ENCODE data around the gene ITPRID2.

Gene ITPRID2

DNA sequence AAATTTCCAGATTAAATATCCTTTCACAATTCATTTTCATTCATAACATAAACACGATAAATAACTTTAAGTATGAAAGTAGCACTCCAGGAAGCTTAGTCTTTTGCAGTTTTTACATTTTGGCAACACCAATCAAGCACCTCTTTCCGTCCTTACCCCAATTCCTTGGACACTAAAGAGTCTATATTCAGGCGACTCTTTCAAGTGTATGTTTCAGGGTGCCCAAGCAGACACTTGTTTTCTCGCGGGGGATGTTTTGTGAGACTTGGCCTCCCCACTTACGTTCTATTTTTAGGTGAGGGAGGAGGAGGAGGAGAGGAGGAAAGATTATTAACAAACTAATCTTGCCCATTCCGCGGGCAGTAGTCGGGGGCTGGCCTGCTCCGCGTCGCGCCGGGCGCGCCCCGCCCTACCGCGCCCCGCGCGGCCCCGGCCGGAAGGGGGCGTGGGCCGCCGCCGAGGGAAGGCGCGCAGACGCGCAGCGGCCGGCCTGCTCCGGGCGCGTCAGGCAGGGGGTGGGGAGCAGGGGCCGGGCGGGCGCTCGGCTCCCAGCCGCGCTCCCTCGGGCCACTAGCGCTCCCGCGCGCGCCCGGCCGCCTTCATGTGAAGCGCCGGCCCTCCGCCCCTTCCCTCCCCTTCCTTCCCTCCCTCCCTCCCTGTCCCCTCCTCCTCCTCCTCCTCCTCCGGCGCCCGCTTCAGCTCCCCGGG lies at the start of gene ITPRID2:
Gene ITPRID2 (plus strand): TSS at position 473 of the 708 bp plus-strand sequence. CDS start 337 bp downstream, outside the sequence.
- Mint-ChIP-seq H3K4me3 (peak within 1 kb of the TSS; percentile 97), H3K4me1 (ENCODE audit: low read depth) (peaks cover 29% of the 10 kb centered on the region), H3K9me3 (no peaks in the 10 kb centered on the region), H3K36me3 (ENCODE audit: low read depth) (peaks cover 22% of the 10 kb centered on the region), H3K27me3 (ENCODE audit: low read depth) (peaks cover 36% of the 10 kb centered on the region), H3K27ac (peak within 1 kb of the TSS; percentile 93)
- peak; percentile 79 for DNase-seq (ENCODE audit: low spot score)

DNA sequence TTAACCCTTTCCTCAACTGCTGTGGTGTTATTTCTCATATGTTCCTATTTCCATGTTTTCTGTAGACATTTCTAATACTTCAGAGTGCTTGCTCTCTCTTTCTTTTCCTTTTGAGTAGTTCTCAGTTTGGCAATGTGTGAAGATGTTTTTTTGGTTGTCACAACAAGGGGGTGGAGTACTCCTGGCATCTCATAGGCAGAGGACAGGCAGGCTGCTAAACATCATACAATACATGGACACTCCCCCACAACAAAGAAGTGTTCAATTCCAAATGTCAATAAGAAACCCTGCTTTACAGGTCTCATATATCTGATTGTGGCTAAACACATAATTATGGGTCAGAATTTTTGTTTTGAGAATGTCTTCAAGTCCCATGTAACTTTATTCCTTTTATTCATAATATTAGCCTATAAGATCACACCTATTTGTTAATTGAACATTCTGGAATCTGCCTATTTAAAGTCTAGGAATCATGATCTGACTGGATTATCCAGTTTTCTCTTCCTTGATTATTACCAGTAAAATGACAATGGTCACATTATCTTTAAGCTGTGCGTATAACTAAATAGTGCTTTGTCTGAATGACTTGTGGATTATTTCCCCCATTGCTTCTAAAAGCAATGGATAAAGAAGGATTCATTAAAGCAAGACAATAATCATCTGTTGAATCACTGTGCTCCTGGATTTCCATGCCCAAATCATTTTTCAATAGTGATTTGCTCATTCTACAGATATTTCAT lies 46.8 kb upstream of the ITPRID2 start:
- Mint-ChIP-seq H3K36me3 (ENCODE audit: low read depth) (no peaks in the 10 kb centered on the region), H3K4me1 (ENCODE audit: low read depth) (peaks cover 4% of the 10 kb centered on the region), H3K27me3 (ENCODE audit: low read depth) (peaks cover 35% of the 10 kb centered on the region), H3K4me3 (no peak overlapping the region), H3K27ac (no peak overlapping the region), H3K9me3 (no peaks in the 10 kb centered on the region)
- DNase-seq (ENCODE audit: low spot score) = no peak

DNA sequence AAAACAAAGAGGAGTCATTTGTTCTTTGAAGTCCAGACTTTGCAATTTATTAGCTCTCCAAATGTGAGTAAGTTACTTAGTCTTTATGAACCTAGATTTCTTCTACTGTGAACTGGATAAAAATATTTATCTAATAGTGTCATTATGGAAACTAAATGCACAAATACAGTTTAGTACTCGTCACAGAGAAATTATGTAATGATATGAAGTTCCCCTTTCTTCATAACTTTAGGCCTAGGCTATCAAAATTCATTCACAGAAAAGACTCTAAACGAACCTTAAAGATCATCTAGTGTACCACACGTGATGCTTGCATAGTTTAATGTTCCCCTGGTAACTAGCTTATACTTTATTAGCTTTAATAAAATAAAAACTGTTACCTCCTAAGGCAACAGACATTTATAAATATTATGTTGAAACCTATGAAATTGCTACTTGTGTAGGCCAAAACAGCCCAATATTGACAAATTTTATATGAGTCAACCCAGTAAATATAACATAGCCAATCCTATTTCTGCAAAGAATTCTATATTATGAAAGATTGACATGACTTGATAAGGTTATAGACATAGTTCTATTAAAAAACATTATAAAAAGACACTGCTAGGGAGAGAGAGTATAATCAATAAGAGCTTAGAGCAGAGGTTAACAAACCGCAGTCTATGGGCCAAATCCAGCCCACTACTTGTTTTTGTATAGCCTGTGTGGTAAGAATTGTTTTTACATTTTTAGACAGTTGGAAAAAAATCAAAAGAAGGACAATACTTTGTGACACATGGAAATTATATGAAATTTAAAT lies 44.9 kb upstream of the ITPRID2 start:
- Mint-ChIP-seq H3K27me3 (ENCODE audit: low read depth) (peaks cover 22% of the 10 kb centered on the region), H3K36me3 (ENCODE audit: low read depth) (no peaks in the 10 kb centered on the region), H3K27ac (no peak overlapping the region), H3K4me3 (no peak overlapping the region), H3K9me3 (no peaks in the 10 kb centered on the region), H3K4me1 (ENCODE audit: low read depth) (peaks cover 6% of the 10 kb centered on the region)
- no peak for DNase-seq (ENCODE audit: low spot score)

DNA sequence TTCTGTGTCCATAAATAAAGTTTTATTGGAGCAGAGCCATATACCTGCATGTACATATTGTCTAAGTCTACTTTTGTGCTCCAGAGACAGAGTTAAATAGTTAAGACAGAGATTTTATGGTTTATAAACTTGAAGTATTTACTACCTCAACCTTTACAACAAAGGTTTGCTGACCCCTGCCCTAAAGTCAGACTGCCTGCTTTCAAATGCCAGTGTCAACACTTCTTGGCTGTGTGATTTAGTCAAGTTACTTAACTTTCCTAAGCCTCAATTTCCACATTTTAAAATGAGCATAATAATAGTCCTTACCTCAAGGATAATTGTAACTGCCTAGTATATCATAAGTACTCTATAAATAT lies 44.4 kb upstream of the ITPRID2 start:
- Mint-ChIP-seq H3K4me1 (ENCODE audit: low read depth) (peaks cover 6% of the 10 kb centered on the region), H3K27ac (no peak overlapping the region), H3K4me3 (no peak overlapping the region), H3K36me3 (ENCODE audit: low read depth) (no peaks in the 10 kb centered on the region), H3K27me3 (ENCODE audit: low read depth) (peaks cover 16% of the 10 kb centered on the region), H3K9me3 (no peaks in the 10 kb centered on the region)
- DNase-seq (ENCODE audit: low spot score) = no peak

DNA sequence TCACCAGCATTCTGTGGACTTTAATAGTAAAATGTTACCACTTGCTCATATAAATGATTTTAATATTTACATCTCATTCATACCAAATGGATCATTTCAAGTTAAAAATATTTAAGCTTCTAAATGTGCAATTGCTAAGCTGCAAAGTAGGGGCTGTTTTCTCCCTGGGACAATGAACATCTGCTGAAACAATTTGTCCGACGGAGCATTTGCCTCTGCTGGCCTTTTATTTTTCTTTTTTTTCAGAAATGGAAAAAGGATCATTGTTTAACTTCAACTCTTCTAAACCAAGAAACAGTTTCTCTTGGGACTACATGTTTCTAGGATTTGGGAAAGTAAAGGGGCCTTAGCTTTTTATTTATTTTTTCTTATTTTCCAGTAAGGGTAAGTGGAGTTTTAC lies 43.8 kb upstream of the ITPRID2 start:
- Mint-ChIP-seq H3K4me1 (ENCODE audit: low read depth) (peaks cover 6% of the 10 kb centered on the region), H3K27me3 (ENCODE audit: low read depth) (peaks cover 11% of the 10 kb centered on the region)

DNA sequence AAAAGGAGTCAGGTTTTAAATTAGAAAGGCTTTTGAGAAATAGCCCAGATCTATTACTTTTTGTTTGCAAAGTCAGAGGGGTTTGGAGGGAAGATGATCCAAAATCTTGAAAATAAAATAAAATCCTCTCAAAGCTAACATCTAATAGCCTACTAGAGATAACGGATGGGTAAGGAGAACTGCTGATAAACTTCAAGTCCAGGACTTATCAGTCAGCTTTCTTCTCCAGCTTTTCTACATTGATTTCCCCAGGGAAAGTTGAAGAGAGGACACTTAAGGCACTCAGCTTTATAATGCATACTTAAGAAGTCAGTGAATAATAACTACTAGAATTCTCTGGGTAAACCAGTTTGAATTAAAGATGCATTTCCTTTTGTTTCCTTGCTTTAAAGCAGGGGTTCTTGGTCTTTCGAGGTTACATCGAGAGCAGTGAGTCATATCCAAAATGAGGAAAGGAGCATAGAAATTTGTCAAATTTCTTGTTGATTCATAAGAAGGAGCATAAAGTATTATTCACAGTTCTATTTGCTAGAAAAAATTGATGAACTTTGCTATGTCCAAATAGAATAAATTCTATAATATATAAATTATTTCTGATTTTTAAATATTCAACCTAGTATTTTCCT lies 43.2 kb upstream of the ITPRID2 start:
- peaks cover 5% of the 10 kb centered on the region for H3K27me3 Mint-ChIP-seq (ENCODE audit: low read depth)
- H3K36me3 Mint-ChIP-seq (ENCODE audit: low read depth) = no peaks in the 10 kb centered on the region
- no peak overlapping the region for H3K4me3 Mint-ChIP-seq
- no peak for DNase-seq (ENCODE audit: low spot score)
- peaks cover 6% of the 10 kb centered on the region for H3K4me1 Mint-ChIP-seq (ENCODE audit: low read depth)
- no peaks in the 10 kb centered on the region for H3K9me3 Mint-ChIP-seq
- H3K27ac Mint-ChIP-seq = no peak overlapping the region

More for the DNA sequence above, 43.8 kb upstream of the ITPRID2 start:
- Mint-ChIP-seq H3K27ac (no peak overlapping the region), H3K9me3 (no peaks in the 10 kb centered on the region), H3K4me3 (no peak overlapping the region), H3K36me3 (ENCODE audit: low read depth) (no peaks in the 10 kb centered on the region)
- no peak for DNase-seq (ENCODE audit: low spot score)

DNA sequence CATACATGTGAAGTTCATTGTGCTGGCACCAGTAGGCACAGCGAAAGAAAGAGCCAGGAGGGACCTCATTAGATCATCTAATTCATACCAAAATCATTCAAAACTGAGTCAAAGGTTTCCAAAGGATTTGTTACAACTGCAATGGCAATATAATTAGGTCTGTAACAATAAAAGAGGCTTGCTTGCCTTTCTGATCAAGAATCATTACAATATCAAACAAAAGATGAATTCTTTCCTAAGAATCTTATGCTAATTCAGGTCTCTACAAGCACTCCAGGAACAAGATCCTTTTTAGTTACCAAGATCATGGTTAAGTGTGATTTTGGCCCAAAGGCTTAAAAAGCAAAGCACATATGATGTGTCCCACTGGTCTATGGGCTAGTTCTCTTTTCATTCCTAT lies 41.9 kb upstream of the ITPRID2 start:
- no peak overlapping the region for H3K27ac Mint-ChIP-seq
- no peaks in the 10 kb centered on the region for H3K36me3 Mint-ChIP-seq (ENCODE audit: low read depth)
- no peaks in the 10 kb centered on the region for H3K9me3 Mint-ChIP-seq
- DNase-seq (ENCODE audit: low spot score) = no peak
- H3K27me3 Mint-ChIP-seq (ENCODE audit: low read depth) = peaks cover 3% of the 10 kb centered on the region
- peaks cover 6% of the 10 kb centered on the region for H3K4me1 Mint-ChIP-seq (ENCODE audit: low read depth)
- H3K4me3 Mint-ChIP-seq = no peak overlapping the region

DNA sequence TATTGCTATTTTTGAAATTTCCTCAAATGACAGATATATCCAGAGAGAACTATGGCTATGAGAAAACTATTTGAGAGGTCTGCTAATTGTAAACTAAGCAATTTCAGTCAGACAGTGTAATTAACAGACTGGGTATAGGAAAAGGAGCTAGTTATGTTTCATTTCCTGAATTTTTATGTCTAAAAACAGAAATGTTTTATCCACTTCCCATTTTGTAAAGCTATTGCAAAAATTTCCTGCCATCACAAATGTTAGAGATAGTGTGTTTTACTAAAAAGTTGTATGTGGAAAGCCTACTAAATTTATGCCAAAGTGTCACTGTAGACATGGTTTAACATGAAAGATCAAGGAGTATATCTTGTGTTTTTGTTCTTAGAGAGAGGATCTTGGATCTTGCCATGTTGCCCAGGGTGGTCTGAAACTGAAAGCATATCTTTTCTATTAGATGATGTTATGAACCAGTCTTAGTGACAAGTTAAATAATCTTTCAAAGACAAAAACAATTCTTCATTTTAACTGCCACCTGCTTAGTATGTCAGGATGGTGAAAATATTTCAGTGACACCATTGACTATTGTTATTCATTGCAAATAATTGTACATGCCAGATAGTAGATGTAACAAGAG lies 40.5 kb upstream of the ITPRID2 start:
- Mint-ChIP-seq H3K27ac (no peak overlapping the region), H3K36me3 (ENCODE audit: low read depth) (no peaks in the 10 kb centered on the region), H3K4me3 (no peak overlapping the region), H3K27me3 (ENCODE audit: low read depth) (peaks cover 7% of the 10 kb centered on the region), H3K9me3 (no peaks in the 10 kb centered on the region), H3K4me1 (ENCODE audit: low read depth) (peaks cover 6% of the 10 kb centered on the region)
- no peak for DNase-seq (ENCODE audit: low spot score)

DNA sequence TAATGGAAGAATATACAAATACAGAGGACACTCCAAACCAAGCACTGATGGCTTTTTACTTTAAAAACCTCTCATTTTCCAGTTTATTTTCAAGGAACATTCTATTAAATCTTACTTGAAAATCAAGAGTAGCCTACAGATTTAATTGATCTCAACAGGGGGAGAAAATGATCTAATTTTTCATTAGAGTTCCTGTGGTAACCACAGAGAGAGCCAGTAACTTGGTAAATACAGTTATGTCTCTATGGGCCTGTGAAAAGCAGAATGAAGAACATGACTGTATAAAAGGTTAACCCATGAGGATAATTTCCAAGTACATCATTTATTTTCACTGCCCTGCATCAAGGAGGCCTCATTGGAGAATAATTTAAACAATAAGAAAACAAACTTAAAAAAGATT lies 39.8 kb upstream of the ITPRID2 start:
- H3K36me3 Mint-ChIP-seq (ENCODE audit: low read depth) = no peaks in the 10 kb centered on the region
- DNase-seq (ENCODE audit: low spot score) = no peak
- H3K4me3 Mint-ChIP-seq = no peak overlapping the region
- peaks cover 6% of the 10 kb centered on the region for H3K4me1 Mint-ChIP-seq (ENCODE audit: low read depth)
- no peaks in the 10 kb centered on the region for H3K9me3 Mint-ChIP-seq
- peaks cover 9% of the 10 kb centered on the region for H3K27me3 Mint-ChIP-seq (ENCODE audit: low read depth)
- H3K27ac Mint-ChIP-seq = no peak overlapping the region

DNA sequence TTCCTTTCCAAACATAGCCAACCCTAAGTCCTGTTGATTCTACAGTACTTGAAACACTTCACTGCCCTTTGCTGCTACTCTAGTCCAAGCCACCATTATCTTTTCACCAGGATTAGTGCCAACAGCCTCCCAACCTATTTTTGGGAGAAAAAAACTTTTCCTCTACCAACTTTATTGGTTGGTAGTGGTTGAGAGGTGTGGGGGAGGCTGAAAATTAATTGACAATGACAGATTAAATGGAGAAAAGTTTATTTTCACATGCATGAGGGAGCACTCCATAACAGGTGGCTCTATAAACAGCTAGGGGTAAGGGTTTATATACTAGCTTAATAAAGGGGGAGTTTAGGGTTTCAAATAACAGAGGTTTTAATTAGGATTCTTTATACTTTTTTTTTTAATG lies 37.8 kb upstream of the ITPRID2 start:
- Mint-ChIP-seq H3K27ac (no peak overlapping the region), H3K4me1 (ENCODE audit: low read depth) (peaks cover 2% of the 10 kb centered on the region), H3K4me3 (no peak overlapping the region), H3K36me3 (ENCODE audit: low read depth) (no peaks in the 10 kb centered on the region), H3K27me3 (ENCODE audit: low read depth) (peaks cover 12% of the 10 kb centered on the region), H3K9me3 (no peaks in the 10 kb centered on the region)
- no peak for DNase-seq (ENCODE audit: low spot score)

DNA sequence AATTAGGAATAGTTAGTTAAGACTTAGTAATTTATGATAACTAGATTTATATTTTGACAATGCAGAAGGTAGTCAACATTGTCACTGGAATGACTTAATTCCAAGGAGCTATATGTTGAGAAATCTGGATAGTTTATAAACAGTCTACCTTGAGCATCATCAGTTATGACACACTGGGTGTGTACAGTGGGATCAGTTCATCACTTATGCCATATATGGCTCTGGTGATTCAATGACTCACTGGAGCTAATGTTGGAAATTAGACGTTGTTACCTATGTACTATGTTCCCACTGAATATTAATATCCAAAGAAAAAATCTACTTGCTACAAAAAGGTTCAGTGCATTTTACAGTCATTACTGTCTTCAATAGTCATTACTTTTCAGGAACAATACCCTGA lies 34.0 kb upstream of the ITPRID2 start:
- no peaks in the 10 kb centered on the region for H3K9me3 Mint-ChIP-seq
- DNase-seq (ENCODE audit: low spot score) = no peak
- H3K27ac Mint-ChIP-seq = no peak overlapping the region
- H3K27me3 Mint-ChIP-seq (ENCODE audit: low read depth) = peaks cover 15% of the 10 kb centered on the region
- H3K4me3 Mint-ChIP-seq = no peak overlapping the region
- no peaks in the 10 kb centered on the region for H3K4me1 Mint-ChIP-seq (ENCODE audit: low read depth)
- no peaks in the 10 kb centered on the region for H3K36me3 Mint-ChIP-seq (ENCODE audit: low read depth)

DNA sequence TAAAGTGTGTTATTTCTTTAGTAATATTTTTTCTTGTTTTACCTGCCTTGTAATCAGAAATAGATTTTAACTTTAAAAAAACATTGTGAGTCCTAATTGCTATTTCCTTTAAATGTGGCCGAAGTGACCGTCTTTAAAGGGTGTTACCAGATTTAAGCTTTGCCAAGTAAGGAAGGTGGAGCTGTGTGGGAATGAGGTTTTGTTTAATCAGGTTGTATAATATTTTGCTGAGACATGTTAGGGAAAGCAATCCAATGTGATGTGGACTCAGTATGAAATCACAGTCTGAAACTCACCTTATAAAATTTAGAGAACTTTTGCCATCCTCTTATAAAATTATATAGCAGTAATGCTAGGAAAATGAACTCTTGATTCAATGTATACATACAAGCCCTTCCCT lies 32.9 kb upstream of the ITPRID2 start:
- Mint-ChIP-seq H3K4me3 (no peak overlapping the region), H3K9me3 (no peaks in the 10 kb centered on the region), H3K27me3 (ENCODE audit: low read depth) (peaks cover 17% of the 10 kb centered on the region), H3K27ac (no peak overlapping the region), H3K36me3 (ENCODE audit: low read depth) (no peaks in the 10 kb centered on the region), H3K4me1 (ENCODE audit: low read depth) (no peaks in the 10 kb centered on the region)
- DNase-seq (ENCODE audit: low spot score) = no peak

DNA sequence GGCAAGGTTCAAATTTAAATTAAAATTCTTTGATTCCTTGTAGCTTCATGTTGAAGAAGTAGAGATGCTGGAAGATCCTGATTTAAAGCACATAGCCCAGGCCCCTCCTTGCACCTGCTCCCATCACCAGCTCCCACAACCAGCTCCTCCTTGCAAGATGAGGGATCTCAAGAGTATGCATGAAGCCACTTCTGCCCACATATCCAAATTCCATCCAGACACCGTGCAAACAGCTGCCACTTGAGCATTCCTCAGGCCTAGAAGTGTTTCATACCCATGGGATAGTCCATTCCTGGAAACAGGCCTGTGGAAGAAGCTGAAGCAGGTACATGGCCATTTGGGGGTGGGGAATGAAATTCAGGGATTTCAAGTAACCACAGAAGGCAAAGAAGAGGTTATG lies 32.4 kb upstream of the ITPRID2 start:
- no peak for DNase-seq (ENCODE audit: low spot score)
- H3K27ac Mint-ChIP-seq = no peak overlapping the region
- peaks cover 17% of the 10 kb centered on the region for H3K27me3 Mint-ChIP-seq (ENCODE audit: low read depth)
- H3K9me3 Mint-ChIP-seq = no peaks in the 10 kb centered on the region
- H3K4me3 Mint-ChIP-seq = no peak overlapping the region
- no peaks in the 10 kb centered on the region for H3K36me3 Mint-ChIP-seq (ENCODE audit: low read depth)
- no peaks in the 10 kb centered on the region for H3K4me1 Mint-ChIP-seq (ENCODE audit: low read depth)

Data from T-helper 2 cell treated with Interferon-gamma antibody and Interleukin-4, amounts not matched to agents 5 μg/mL and 100 μg/mL, for 36 hours (primary cell).